ENCODE data around the gene TOLLIP.

The TOLLIP gene

GRCh38 chr11:1257916-1258315 lies 51.5 kb downstream of the TOLLIP start:
- Histone ChIP-seq H3K79me2 (ENCODE audit: control insufficient read depth, low read length) (no peaks in the 10 kb centered on the region), H3K4me2 (ENCODE audit: low read length) (no peak overlapping the region), H3K36me3 (ENCODE audit: control insufficient read depth, low read length) (no peaks in the 10 kb centered on the region), H3F3A (ENCODE audit: control insufficient read depth, insufficient read depth) (no peaks in the 10 kb centered on the region), H3K4me1 (ENCODE audit: control insufficient read depth, low read length) (peaks cover 8% of the 10 kb centered on the region), H3K4me3 (ENCODE audit: low read length) (no peak overlapping the region), H4K20me1 (ENCODE audit: control insufficient read depth, insufficient read depth, low read depth, low read length) (no peaks in the 10 kb centered on the region), H3K27me3 (ENCODE audit: control insufficient read depth, low read length) (no peaks in the 10 kb centered on the region), H3K27ac (ENCODE audit: low read depth, low read length) (no peak overlapping the region), H3K9me2 (replicated peaks; ENCODE audit: control insufficient read depth, low read length) (no peaks in the 10 kb centered on the region), H3K9me3 (ENCODE audit: control insufficient read depth, insufficient read depth, low read length) (no peaks in the 10 kb centered on the region)
- TF ChIP-seq EZH2phosphoT487 (IDR thresholded peaks at IDR 0.05; ENCODE audit: borderline replicate concordance, low read length) (no peak), CTCF (IDR thresholded peaks at IDR 0.05; ENCODE audit: low read depth, low read length, poor library complexity, severe bottlenecking) (no peak)

- no peak overlapping the region for H3K27ac ChIP-seq (ENCODE audit: low read depth, low read length)
- TF ChIP-seq CTCF (IDR thresholded peaks at IDR 0.05; ENCODE audit: low read depth, low read length, poor library complexity, severe bottlenecking) (no peak), EZH2phosphoT487 (IDR thresholded peaks at IDR 0.05; ENCODE audit: borderline replicate concordance, low read length) (no peak)
- H3K4me1 ChIP-seq (ENCODE audit: control insufficient read depth, low read length) = peaks cover 4% of the 10 kb centered on the region
- H3K9me3 ChIP-seq (ENCODE audit: control insufficient read depth, insufficient read depth, low read length) = peaks cover 5% of the 10 kb centered on the region; the same call in 1 of the 2 replicates
- H3K4me3 ChIP-seq (ENCODE audit: low read length) = no peak overlapping the region
- H3F3A ChIP-seq (ENCODE audit: control insufficient read depth, insufficient read depth) = no peaks in the 10 kb centered on the region
- H3K27me3 ChIP-seq (ENCODE audit: control insufficient read depth, low read length) = no peaks in the 10 kb centered on the region
- no peaks in the 10 kb centered on the region for H3K9me2 ChIP-seq (replicated peaks; ENCODE audit: control insufficient read depth, low read length)
- no peak overlapping the region for H3K4me2 ChIP-seq (ENCODE audit: low read length)
- H4K20me1 ChIP-seq (ENCODE audit: control insufficient read depth, insufficient read depth, low read depth, low read length) = no peaks in the 10 kb centered on the region
- no peaks in the 10 kb centered on the region for H3K36me3 ChIP-seq (ENCODE audit: control insufficient read depth, low read length)
- H3K79me2 ChIP-seq (ENCODE audit: control insufficient read depth, low read length) = no peaks in the 10 kb centered on the region
These were observed 52.1 kb downstream of the TOLLIP start for GRCh38 chr11:1257366-1257765.

GRCh38 chr11:1256257-1257045 lies 53.0 kb downstream of the TOLLIP start:
- TF ChIP-seq CTCF (IDR thresholded peaks at IDR 0.05; ENCODE audit: low read depth, low read length, poor library complexity, severe bottlenecking) (no peak), EZH2phosphoT487 (IDR thresholded peaks at IDR 0.05; ENCODE audit: borderline replicate concordance, low read length) (no peak)
- H3K9me2 ChIP-seq (replicated peaks; ENCODE audit: control insufficient read depth, low read length) = no peaks in the 10 kb centered on the region
- peaks cover 14% of the 10 kb centered on the region for H3K9me3 ChIP-seq (ENCODE audit: control insufficient read depth, insufficient read depth, low read length)
- H3K4me1 ChIP-seq (ENCODE audit: control insufficient read depth, low read length) = no peaks in the 10 kb centered on the region
- no peaks in the 10 kb centered on the region for H3K36me3 ChIP-seq (ENCODE audit: control insufficient read depth, low read length)
- no peaks in the 10 kb centered on the region for H4K20me1 ChIP-seq (ENCODE audit: control insufficient read depth, insufficient read depth, low read depth, low read length)
- no peak overlapping the region for H3K4me3 ChIP-seq (ENCODE audit: low read length)
- H3K27ac ChIP-seq (ENCODE audit: low read depth, low read length) = no peak overlapping the region
- H3K79me2 ChIP-seq (ENCODE audit: control insufficient read depth, low read length) = no peaks in the 10 kb centered on the region
- no peaks in the 10 kb centered on the region for H3K27me3 ChIP-seq (ENCODE audit: control insufficient read depth, low read length)
- H3F3A ChIP-seq (ENCODE audit: control insufficient read depth, insufficient read depth) = no peaks in the 10 kb centered on the region
- H3K4me2 ChIP-seq (ENCODE audit: low read length) = no peak overlapping the region

All from DOHH2 (cell line).